ENCODE measurements around the gene STK39.
"Not testable (repeated sequence)": the region's sequence is repeated elsewhere in the genome, so short reads cannot be mapped to it uniquely, and the experiment has no call there.

The STK39 gene

GRCh38 chr2:168247341-168248261, at the start of gene STK39:
STK39 (minus strand) TSS chr2:168247595; CDS start chr2:168247435, 160 bp downstream.
- DNase-seq = peak; percentile 92

GRCh38 chr2:168295051-168295450, 47.7 kb upstream of the STK39 start:
- DNase-seq = no peak

GRCh38 chr2:168294409-168294808, 47.0 kb upstream of the STK39 start:
- DNase-seq = no peak

- DNase-seq = no peak
Observed at GRCh38 chr2:168293766-168294165, 46.4 kb upstream of the STK39 start.

GRCh38 chr2:168290391-168290790, 43.0 kb upstream of the STK39 start:
- no peak for DNase-seq

- DNase-seq = no peak
Observed at GRCh38 chr2:168289880-168290279, 42.5 kb upstream of the STK39 start.

GRCh38 chr2:168286535-168286934, 39.1 kb upstream of the STK39 start:
- DNase-seq = no peak

- DNase-seq = no peak
Observed at GRCh38 chr2:168278424-168278888, 31.1 kb upstream of the STK39 start.

GRCh38 chr2:168277276-168277675, 29.9 kb upstream of the STK39 start:
- DNase-seq = no peak

- no peak for DNase-seq
Observed at GRCh38 chr2:168272225-168272624, 24.8 kb upstream of the STK39 start.

GRCh38 chr2:168262926-168263325, 15.5 kb upstream of the STK39 start:
- DNase-seq = not testable (repeated sequence)

GRCh38 chr2:168256448-168256847, 9.1 kb upstream of the STK39 start:
- no peak for DNase-seq

GRCh38 chr2:168255866-168256265, 8.5 kb upstream of the STK39 start:
- DNase-seq = no peak

GRCh38 chr2:168255103-168255502, 7.7 kb upstream of the STK39 start:
- no peak for DNase-seq

- DNase-seq = no peak
Observed at GRCh38 chr2:168254158-168254935, 7.0 kb upstream of the STK39 start.

GRCh38 chr2:168253379-168253778, 6.0 kb upstream of the STK39 start:
- DNase-seq = no peak

GRCh38 chr2:168252976-168253375, 5.6 kb upstream of the STK39 start:
- no peak for DNase-seq

- DNase-seq = peak; percentile 74
Observed at GRCh38 chr2:168246483-168247340, 683 bp downstream of the STK39 start.

- DNase-seq = no peak
Observed at GRCh38 chr2:168246072-168246482, 1.3 kb downstream of the STK39 start.

GRCh38 chr2:168245074-168245825, 2.1 kb downstream of the STK39 start:
- no peak for DNase-seq

GRCh38 chr2:168244318-168244717, 3.1 kb downstream of the STK39 start:
- DNase-seq = no peak

- no peak for DNase-seq
Observed at GRCh38 chr2:168243061-168243460, 4.3 kb downstream of the STK39 start.

Data from right forelimb (tissue), 1 donor.